Lower leg skin (tissue), 4 donors: ENCODE data around the gene MEPCE. TPM values are rescaled to one million over a fixed set of nuclear protein-coding genes. Genes with fewer than 3 reads are reported as not detected.

ENCODE experiments used
- DNase-seq, 2 donors: peaks; one replicate each; pipeline ENCODE4 v3.0.0-alpha.2; 2019; ENCODE audit warnings: low spot score in 2 of 2
- H3K4me3 ChIP-seq: fragments of 200-600 bp; sonication (generic); 2 replicates; pipeline ENCODE4 v1.5.1; 2017; ENCODE audit warnings: mild to moderate bottlenecking, low read depth; ENCODE audit not compliant: poor library complexity, severe bottlenecking
- CTCF ChIP-seq, 3 donors: fragments of 450-650 bp; IDR thresholded peaks; one replicate each; pipeline ENCODE4 v1.5.1; 2016; ENCODE audit warnings: antibody characterized with exemption in 3 of 3, mild to moderate bottlenecking in 3 of 3, moderate library complexity in 2 of 3
- POLR2A ChIP-seq, 2 donors: fragments of 450-650 bp; IDR thresholded peaks; one replicate each; pipeline ENCODE4 v1.6.1; 2016 to 2017; ENCODE audit warnings: antibody characterized with exemption in 2 of 2, mild to moderate bottlenecking in 1 of 2, moderate library complexity in 1 of 2
- WGBS, 2 donors: methylation state at CpG; one replicate each; pipeline ENCODE4 v1.1.5; 2018; 5-methylcytosine and 5-hydroxymethylcytosine counted together
- intact Hi-C: fragments of 100-400 bp; cut with DNase I; formaldehyde crosslinking; loops from one replicate; pipeline ENCODE4 v1.15.0; 2023; ENCODE audit warnings: low total_unique reads
- total RNA-seq, 4 donors: library from RNA; depleted of rRNA; stranded (reverse); fragments of >200 nt; gene quantifications; one replicate each; pipeline ENCODE4 v1.1.0, GENCODE V29; 2016

Gene MEPCE
- total RNA-seq, 4 donors from 2014 or later: 26.1 to 54.4 (median 37.4) TPM

GRCh38 chr7:100456562-100456961 lies 26.9 kb downstream of the MEPCE start:
- DNase-seq: no peak
- intact Hi-C loops: no loop called here
- WGBS, 2 donors: 90 to 92% methylated on average over 14 of the region's 14 CpGs
- no peak overlapping the region for H3K4me3 ChIP-seq
- TF ChIP-seq POLR2A (IDR thresholded peaks at IDR 0.05) (no peak), CTCF (IDR thresholded peaks at IDR 0.05) (no peak)

- TF ChIP-seq POLR2A (IDR thresholded peaks at IDR 0.05) (no peak), CTCF (IDR thresholded peaks at IDR 0.05) (no peak)
- WGBS, 2 donors: 91 to 92% methylated on average over 6 of the region's 6 CpGs
- no peak overlapping the region for H3K4me3 ChIP-seq
- intact Hi-C loops: no loop called here
- no peak for DNase-seq
Observed at GRCh38 chr7:100457033-100457432, 27.4 kb downstream of the MEPCE start.

- 82 to 84% methylated on average over 7 of the region's 7 CpGs for WGBS, 2 donors
- intact Hi-C loops: loop anchor here (10.0 kb wide), 1 partner anchor 391 kb away; the partner anchor contains the start of gene SLC12A9
- H3K4me3 ChIP-seq: no peak within 1 kb of the TSS
- TF ChIP-seq POLR2A (IDR thresholded peaks at IDR 0.05) (no peak), CTCF (IDR thresholded peaks at IDR 0.05) (no peak)
- DNase-seq: no peak
Observed at GRCh38 chr7:100464210-100464660, 34.6 kb downstream of the MEPCE start, which contains the start of gene SPACDR. Gene SPACDR (minus strand): TSS chr7:100464260. CDS start chr7:100464025, 235 bp downstream.

- 90 to 94% methylated on average over 2 of the region's 2 CpGs for WGBS, 2 donors
- DNase-seq: no peak
- intact Hi-C loops: loop anchor here (10.0 kb wide), 1 partner anchor 390 kb away; the partner anchor contains the start of gene SLC12A9
- TF ChIP-seq POLR2A (IDR thresholded peaks at IDR 0.05) (no peak), CTCF (IDR thresholded peaks at IDR 0.05) (no peak)
- no peak overlapping the region for H3K4me3 ChIP-seq
Observed at GRCh38 chr7:100464791-100465190, 35.2 kb downstream of the MEPCE start.

GRCh38 chr7:100465299-100465698 lies 35.7 kb downstream of the MEPCE start:
- DNase-seq: no peak
- WGBS, 2 donors: 75% methylated on average over 8 of the region's 8 CpGs
- intact Hi-C loops: loop anchor here (10.0 kb wide), 1 partner anchor 390 kb away; the partner anchor contains the start of gene SLC12A9
- no peak for TF ChIP-seq POLR2A (IDR thresholded peaks at IDR 0.05)
- no peak overlapping the region for H3K4me3 ChIP-seq

GRCh38 chr7:100465702-100466311 lies 36.2 kb downstream of the MEPCE start:
- DNase-seq: no peak
- 11 to 21% methylated on average over 2 to 16 of the region's 17 CpGs for WGBS, 2 donors
- intact Hi-C loops: loop anchor here (10.0 kb wide), 1 partner anchor 389 kb away; the partner anchor contains the start of gene SLC12A9
- TF ChIP-seq POLR2A (IDR thresholded peaks at IDR 0.05) (no peak), CTCF (IDR thresholded peaks at IDR 0.05) (no peak)
- H3K4me3 ChIP-seq: no peak overlapping the region
